Pancreas (tissue), 10 donors: ENCODE data around the gene SSNA1. TPM values are rescaled to one million over a fixed set of nuclear protein-coding genes. Genes with fewer than 3 reads are reported as not detected.

ENCODE experiments used
- ATAC-seq, 4 donors: fragments of 200-7000 bp; cut with Tn5 transposase; one replicate each; pipeline versions ENCODE4 v1.8.0 to v1.9.1; 2020; ENCODE audit warnings: mild to moderate bottlenecking in 4 of 4, moderate library complexity in 4 of 4
- DNase-seq, 6 donors: peaks; one replicate each; pipeline ENCODE4 v3.0.0-alpha.2; 2020
- FAIRE-seq: peaks from 2 replicates; lab custom pipeline; 2012; peaks lifted over from hg19 to GRCh38; lab: Jason Lieb, UNC
- H3K27ac ChIP-seq, 4 donors: fragments of 200-600 bp; sonication (generic); 1 replicate in 3 of 4; 2 replicates in 1 of 4; pipeline versions ENCODE4 v1.5.0 to v1.8.0; 2020
- H3K27me3 ChIP-seq, 4 donors: fragments of 200-600 bp; one replicate each; pipeline ENCODE4 v1.8.0; 2021
- H3K36me3 ChIP-seq, 3 donors: fragments of 200-600 bp; sonication (generic) in 1 of 3; one replicate each; pipeline versions ENCODE4 v1.5.0 to v1.8.0; 2020 to 2021
- H3K4me1 ChIP-seq, 3 donors: fragments of 200-600 bp; one replicate each; pipeline ENCODE4 v1.8.0; 2021
- H3K4me3 ChIP-seq, 4 donors: fragments of 200-600 bp; sonication (generic) in 2 of 4; one replicate each; pipeline versions ENCODE4 v1.5.0 to v1.8.0; 2020 to 2021
- H3K9me3 ChIP-seq, 4 donors: fragments of 200-600 bp; one replicate each; pipeline ENCODE4 v1.8.0; 2021
- WGBS, 2 donors: extraction: QIAGEN DNeasy Blood & Tissue Kit; methylation state at CpG; one replicate each; pipeline ENCODE4 v1.1.7; 2013; 5-methylcytosine and 5-hydroxymethylcytosine counted together
- intact Hi-C, 3 donors: fragments of 100-400 bp; cut with DNase I; formaldehyde crosslinking; loops; one replicate each; pipeline versions ENCODE4 v1.11.1 to v1.14.2; 2022
- polyA plus RNA-seq, 2 donors: library from polyadenylated mRNA; stranded (reverse); fragments of 200-250 nt; gene quantifications; one replicate each; pipeline ENCODE4 v1.2.3, GENCODE V29; 2013
- total RNA-seq, 6 donors: library from RNA; stranded (reverse); fragmentation: NEBNext Ultra II Directional in 4 of 6; extraction: Animal tissue kit (Norgen Biotek cat#: 25700) in 4 of 6; gene quantifications; one replicate each; pipeline versions ENCODE4 v1.2.1 to v1.2.4, GENCODE V29; 2021 to 2023
- TF ChIP-seq, protein P1 (sequence below), 4 donors: fragments of 200-600 bp; sonication (generic) in 3 of 4; IDR thresholded peaks; one replicate each; pipeline versions ENCODE4 v1.5.0 to v1.8.0; 2021; ENCODE audit warnings: antibody characterized with exemption in 4 of 4
- donor health status: healthy with polysubstance abuse.
- donor health status: DM: no; HTN: no; CAD: no; lungs with moderate emphysema.
- donor health status: DM: no; HTN: no; CAD: no.
- donor health status: control.
- donor health status: control.
- donor health status: Bipolar disorder and iron deficiency.
- donor health status: DM: yes; HTN: yes; CAD: no.
- donor health status: DM: no; HTN: no; CAD: no.
- donor health status: DM: no; HTN: no; CAD: no.
- donor health status: DM: yes; HTN: yes; CAD: no.

SSNA1 gene
- total and polyA plus RNA-seq, 8 donors: 30.8 to 81.0 (median 41.1) TPM

- peak; percentile 41 to 79 (median 74) for DNase-seq
- no peak overlapping the region for H3K27ac ChIP-seq
- no peak for FAIRE-seq
- no peak overlapping the region for H3K4me3 ChIP-seq
- no peaks in the 10 kb centered on the region for H3K9me3 ChIP-seq
- peak; percentile 51 to 80 (median 76) for ATAC-seq
- 14 to 25% methylated on average over 34 of the region's 34 CpGs for WGBS, 2 donors
- H3K36me3 ChIP-seq: no peaks in the 10 kb centered on the region
- no peaks in the 10 kb centered on the region for H3K4me1 ChIP-seq
- TF ChIP-seq, protein P1, sequence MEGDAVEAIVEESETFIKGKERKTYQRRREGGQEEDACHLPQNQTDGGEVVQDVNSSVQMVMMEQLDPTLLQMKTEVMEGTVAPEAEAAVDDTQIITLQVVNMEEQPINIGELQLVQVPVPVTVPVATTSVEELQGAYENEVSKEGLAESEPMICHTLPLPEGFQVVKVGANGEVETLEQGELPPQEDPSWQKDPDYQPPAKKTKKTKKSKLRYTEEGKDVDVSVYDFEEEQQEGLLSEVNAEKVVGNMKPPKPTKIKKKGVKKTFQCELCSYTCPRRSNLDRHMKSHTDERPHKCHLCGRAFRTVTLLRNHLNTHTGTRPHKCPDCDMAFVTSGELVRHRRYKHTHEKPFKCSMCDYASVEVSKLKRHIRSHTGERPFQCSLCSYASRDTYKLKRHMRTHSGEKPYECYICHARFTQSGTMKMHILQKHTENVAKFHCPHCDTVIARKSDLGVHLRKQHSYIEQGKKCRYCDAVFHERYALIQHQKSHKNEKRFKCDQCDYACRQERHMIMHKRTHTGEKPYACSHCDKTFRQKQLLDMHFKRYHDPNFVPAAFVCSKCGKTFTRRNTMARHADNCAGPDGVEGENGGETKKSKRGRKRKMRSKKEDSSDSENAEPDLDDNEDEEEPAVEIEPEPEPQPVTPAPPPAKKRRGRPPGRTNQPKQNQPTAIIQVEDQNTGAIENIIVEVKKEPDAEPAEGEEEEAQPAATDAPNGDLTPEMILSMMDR (IDR thresholded peaks at IDR 0.05): no peak
- no peaks in the 10 kb centered on the region for H3K27me3 ChIP-seq
- intact Hi-C loops: no loop called here
Observed at GRCh38 chr9:137150617-137151457, 37.6 kb upstream of the SSNA1 start.

DNA sequence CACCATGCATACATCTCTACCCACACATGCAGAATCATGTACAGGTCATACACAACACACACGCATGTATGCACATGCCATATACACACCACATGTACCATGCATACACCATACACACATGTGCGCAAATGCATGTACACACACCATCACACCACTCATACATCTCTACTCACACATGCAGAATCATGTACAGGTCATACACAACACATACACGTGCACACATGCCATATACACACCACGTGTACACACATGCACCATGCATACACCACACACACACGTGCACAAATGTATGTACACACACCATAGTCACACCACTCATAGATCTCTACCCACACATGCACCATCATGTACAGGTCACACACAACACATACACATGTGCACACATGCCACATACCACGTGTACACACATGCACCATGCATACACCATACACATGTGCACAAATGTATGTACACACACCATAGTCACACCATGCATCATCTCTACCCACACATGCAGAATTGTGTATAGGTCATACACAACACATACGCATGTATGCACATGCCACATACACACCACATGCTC, 35.6 kb upstream of the SSNA1 start:
- intact Hi-C loops: no loop called here
- ATAC-seq: no peak
- Histone ChIP-seq H3K4me1 (no peaks in the 10 kb centered on the region), H3K27ac (no peak overlapping the region), H3K4me3 (no peak overlapping the region), H3K36me3 (no peaks in the 10 kb centered on the region), H3K9me3 (no peaks in the 10 kb centered on the region), H3K27me3 (no peaks in the 10 kb centered on the region)
- FAIRE-seq: no peak
- DNase-seq: no peak
- 86 to 93% methylated on average over 7 of the region's 7 CpGs for WGBS, 2 donors
- TF ChIP-seq, protein P1 (IDR thresholded peaks at IDR 0.05): no peak

GRCh38 chr9:137156567-137157375, 31.7 kb upstream of the SSNA1 start:
- Histone ChIP-seq H3K36me3 (no peaks in the 10 kb centered on the region), H3K27ac (no peak overlapping the region), H3K27me3 (peaks cover 0 to 6% (median 0%) of the 10 kb centered on the region in 4 donors), H3K4me3 (no peak overlapping the region), H3K4me1 (no peaks in the 10 kb centered on the region), H3K9me3 (no peaks in the 10 kb centered on the region)
- ATAC-seq: peak in 3 of 4 donors; percentile 61 to 76 (median 62)
- TF ChIP-seq, protein P1 (IDR thresholded peaks at IDR 0.05): no peak
- DNase-seq: peak in 1 of 6 donors; percentile 75
- intact Hi-C loops: no loop called here
- 7 to 10% methylated on average over 54 to 65 of the region's 65 CpGs for WGBS, 2 donors
- no peak for FAIRE-seq

GRCh38 chr9:137157618-137158415, 30.7 kb upstream of the SSNA1 start:
- no peak for ATAC-seq
- intact Hi-C loops: no loop called here

More at GRCh38 chr9:137157618-137158415, 30.7 kb upstream of the SSNA1 start:
- DNase-seq (no peak), FAIRE-seq (no peak)
- Histone ChIP-seq H3K9me3 (no peaks in the 10 kb centered on the region), H3K4me1 (peaks cover 0 to 5% (median under 1%) of the 10 kb centered on the region in 3 donors), H3K27ac (no peak overlapping the region), H3K27me3 (peaks cover 0 to 10% (median 0%) of the 10 kb centered on the region in 4 donors), H3K4me3 (no peak overlapping the region), H3K36me3 (no peaks in the 10 kb centered on the region)
- TF ChIP-seq, protein P1 (IDR thresholded peaks at IDR 0.05): no peak
- WGBS, 2 donors: 50 to 66% methylated on average over 19 of the region's 19 CpGs
